ENCODE results near the gene TLR2.

DNA sequence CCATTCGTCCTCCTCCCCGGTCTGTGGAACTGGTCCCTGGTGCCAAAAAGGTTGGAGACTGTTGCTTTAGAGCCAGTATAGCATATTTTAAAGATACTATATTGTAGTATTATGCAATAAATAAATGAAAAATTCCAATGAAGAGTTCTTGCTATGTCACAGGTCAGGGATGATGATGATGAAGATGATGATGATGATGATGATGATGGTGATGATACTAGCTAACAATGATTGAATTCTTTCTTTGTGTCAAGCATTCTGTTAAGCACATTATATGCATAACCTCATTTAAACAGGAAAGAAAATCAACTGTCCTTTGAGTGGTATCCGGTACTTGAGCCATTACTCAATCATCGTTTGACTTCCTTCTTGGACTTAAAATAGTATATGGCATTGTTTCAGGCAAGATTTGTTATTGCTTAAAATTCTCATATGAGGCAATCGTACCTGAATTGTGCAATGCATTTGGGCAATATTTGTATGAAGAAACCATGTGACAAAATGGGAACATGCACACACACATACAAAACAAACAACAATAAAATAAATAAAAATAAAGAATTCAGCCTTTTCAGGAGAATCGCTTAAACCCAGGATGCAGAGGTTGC, 22.8 kb upstream of the TLR2 start:
- TF ChIP-seq, protein P1, sequence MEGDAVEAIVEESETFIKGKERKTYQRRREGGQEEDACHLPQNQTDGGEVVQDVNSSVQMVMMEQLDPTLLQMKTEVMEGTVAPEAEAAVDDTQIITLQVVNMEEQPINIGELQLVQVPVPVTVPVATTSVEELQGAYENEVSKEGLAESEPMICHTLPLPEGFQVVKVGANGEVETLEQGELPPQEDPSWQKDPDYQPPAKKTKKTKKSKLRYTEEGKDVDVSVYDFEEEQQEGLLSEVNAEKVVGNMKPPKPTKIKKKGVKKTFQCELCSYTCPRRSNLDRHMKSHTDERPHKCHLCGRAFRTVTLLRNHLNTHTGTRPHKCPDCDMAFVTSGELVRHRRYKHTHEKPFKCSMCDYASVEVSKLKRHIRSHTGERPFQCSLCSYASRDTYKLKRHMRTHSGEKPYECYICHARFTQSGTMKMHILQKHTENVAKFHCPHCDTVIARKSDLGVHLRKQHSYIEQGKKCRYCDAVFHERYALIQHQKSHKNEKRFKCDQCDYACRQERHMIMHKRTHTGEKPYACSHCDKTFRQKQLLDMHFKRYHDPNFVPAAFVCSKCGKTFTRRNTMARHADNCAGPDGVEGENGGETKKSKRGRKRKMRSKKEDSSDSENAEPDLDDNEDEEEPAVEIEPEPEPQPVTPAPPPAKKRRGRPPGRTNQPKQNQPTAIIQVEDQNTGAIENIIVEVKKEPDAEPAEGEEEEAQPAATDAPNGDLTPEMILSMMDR (conservative IDR thresholded peaks at IDR 0.05; ENCODE audit: low read length), result no peak
- no peak for TF ChIP-seq EZH2phosphoT487 (IDR thresholded peaks at IDR 0.05; ENCODE audit: borderline replicate concordance)

Measured in Loucy (cell line).